Muscle layer of colon (tissue), 2 donors: ENCODE measurements around the gene SLC7A9.
"Not testable (repeated sequence)": the region's sequence is repeated elsewhere in the genome, so short reads cannot be mapped to it uniquely, and the experiment has no call there.

Experiments used
- H3K27ac ChIP-seq: one replicate; pipeline ENCODE4 v1.7.0; 2013; ENCODE audit warnings: low read depth, mild to moderate bottlenecking, low read length, moderate library complexity
- H3K27me3 ChIP-seq, 2 donors: one replicate each; pipeline ENCODE4 v1.7.0; 2013; ENCODE audit warnings: low read length in 2 of 2, mild to moderate bottlenecking in 2 of 2; ENCODE audit not compliant: insufficient read depth in 2 of 2, control insufficient read depth in 1 of 2
- H3K36me3 ChIP-seq: one replicate; pipeline ENCODE4 v1.7.0; 2013; ENCODE audit warnings: mild to moderate bottlenecking, low read length; ENCODE audit not compliant: insufficient read depth
- H3K4me1 ChIP-seq: one replicate; pipeline ENCODE4 v1.7.0; 2013; ENCODE audit warnings: mild to moderate bottlenecking, low read length; ENCODE audit not compliant: insufficient read depth
- H3K4me3 ChIP-seq, 2 donors: one replicate each; pipeline ENCODE4 v1.7.0; 2013; ENCODE audit warnings: low read length in 2 of 2, low read depth in 1 of 2, mild to moderate bottlenecking in 1 of 2, moderate library complexity in 1 of 2
- H3K9ac ChIP-seq: one replicate; pipeline ENCODE4 v1.7.0; 2013; ENCODE audit warnings: low read length
- H3K9me3 ChIP-seq: one replicate; pipeline ENCODE4 v1.7.0; 2013; ENCODE audit warnings: mild to moderate bottlenecking, low read length
- donor health status: abdominal sarcoma.
- donor health status: Adenocarcinoma of cecum.

The SLC7A9 gene

GRCh38 chr19:32901504-32902161 is 32.1 kb upstream of the SLC7A9 start:
- no peaks in the 10 kb centered on the region for H3K4me1 ChIP-seq

GRCh38 chr19:32896516-32897214 is 27.1 kb upstream of the SLC7A9 start:
- Histone ChIP-seq H3K36me3 (peaks cover 10% of the 10 kb centered on the region), H3K4me1 (no peaks in the 10 kb centered on the region), H3K27me3 (no peaks in the 10 kb centered on the region), H3K27ac (no peak overlapping the region), H3K9ac (no peak overlapping the region), H3K9me3 (peaks cover 11% of the 10 kb centered on the region), H3K4me3 (no peak overlapping the region)

More at GRCh38 chr19:32901504-32902161, 32.1 kb upstream of the SLC7A9 start:
- Histone ChIP-seq H3K27ac (no peak overlapping the region), H3K9me3 (no peaks in the 10 kb centered on the region), H3K27me3 (no peaks in the 10 kb centered on the region), H3K36me3 (peaks cover 4% of the 10 kb centered on the region), H3K9ac (no peak overlapping the region), H3K4me3 (no peak overlapping the region)

- Histone ChIP-seq H3K4me3 (no peak overlapping the region), H3K27ac (no peak overlapping the region), H3K9me3 (peaks cover 11% of the 10 kb centered on the region), H3K9ac (no peak overlapping the region), H3K36me3 (peaks cover 17% of the 10 kb centered on the region), H3K27me3 (no peaks in the 10 kb centered on the region), H3K4me1 (no peaks in the 10 kb centered on the region)
These were observed 25.8 kb upstream of the SLC7A9 start for GRCh38 chr19:32895384-32895783.

- H3K36me3 ChIP-seq, result peaks cover 16% of the 10 kb centered on the region
- H3K4me3 ChIP-seq, result no peak overlapping the region
- no peak overlapping the region for H3K27ac ChIP-seq
These were observed 22.0 kb upstream of the SLC7A9 start for GRCh38 chr19:32891609-32892008.

GRCh38 chr19:32890841-32891240 is 21.3 kb upstream of the SLC7A9 start:
- H3K9me3 ChIP-seq, result peaks cover 11% of the 10 kb centered on the region
- no peak overlapping the region for H3K9ac ChIP-seq
- H3K4me1 ChIP-seq, result no peaks in the 10 kb centered on the region
- H3K27ac ChIP-seq, result no peak overlapping the region
- no peaks in the 10 kb centered on the region for H3K27me3 ChIP-seq
- H3K36me3 ChIP-seq, result peaks cover 18% of the 10 kb centered on the region
- H3K4me3 ChIP-seq, result no peak overlapping the region

More at GRCh38 chr19:32891609-32892008, 22.0 kb upstream of the SLC7A9 start:
- Histone ChIP-seq H3K27me3 (no peaks in the 10 kb centered on the region), H3K9ac (no peak overlapping the region), H3K4me1 (no peaks in the 10 kb centered on the region), H3K9me3 (peaks cover 11% of the 10 kb centered on the region)

- peaks cover 18% of the 10 kb centered on the region for H3K36me3 ChIP-seq
- peaks cover 11% of the 10 kb centered on the region for H3K9me3 ChIP-seq
- no peak overlapping the region for H3K27ac ChIP-seq
These were observed 20.8 kb upstream of the SLC7A9 start for GRCh38 chr19:32890326-32890725.

GRCh38 chr19:32889137-32889934 is 19.8 kb upstream of the SLC7A9 start:
- H3K9ac ChIP-seq, result no peak overlapping the region

More at GRCh38 chr19:32890326-32890725, 20.8 kb upstream of the SLC7A9 start:
- H3K4me3 ChIP-seq, result no peak overlapping the region
- no peaks in the 10 kb centered on the region for H3K27me3 ChIP-seq
- no peak overlapping the region for H3K9ac ChIP-seq
- H3K4me1 ChIP-seq, result no peaks in the 10 kb centered on the region

GRCh38 chr19:32887572-32888215 is 18.1 kb upstream of the SLC7A9 start:
- H3K9me3 ChIP-seq, result peaks cover 3% of the 10 kb centered on the region
- no peak overlapping the region for H3K27ac ChIP-seq
- peaks cover 12% of the 10 kb centered on the region for H3K36me3 ChIP-seq

More at GRCh38 chr19:32889137-32889934, 19.8 kb upstream of the SLC7A9 start:
- H3K9me3 ChIP-seq, result peaks cover 11% of the 10 kb centered on the region
- peaks cover 18% of the 10 kb centered on the region for H3K36me3 ChIP-seq
- no peaks in the 10 kb centered on the region for H3K27me3 ChIP-seq
- H3K4me3 ChIP-seq, result no peak overlapping the region
- H3K4me1 ChIP-seq, result no peaks in the 10 kb centered on the region
- H3K27ac ChIP-seq, result no peak overlapping the region

GRCh38 chr19:32886241-32886640 is 16.7 kb upstream of the SLC7A9 start:
- peaks cover 12% of the 10 kb centered on the region for H3K36me3 ChIP-seq
- H3K9ac ChIP-seq, result no peak overlapping the region
- no peaks in the 10 kb centered on the region for H3K9me3 ChIP-seq
- H3K27ac ChIP-seq, result no peak overlapping the region
- H3K4me1 ChIP-seq, result no peaks in the 10 kb centered on the region
- H3K4me3 ChIP-seq, result no peak overlapping the region
- H3K27me3 ChIP-seq, result no peaks in the 10 kb centered on the region

More at GRCh38 chr19:32887572-32888215, 18.1 kb upstream of the SLC7A9 start:
- Histone ChIP-seq H3K9ac (no peak overlapping the region), H3K4me1 (no peaks in the 10 kb centered on the region), H3K4me3 (no peak overlapping the region), H3K27me3 (no peaks in the 10 kb centered on the region)

- H3K27me3 ChIP-seq, H3K27ac ChIP-seq, H3K36me3 ChIP-seq, H3K4me1 ChIP-seq, H3K4me3 ChIP-seq, H3K9ac ChIP-seq, H3K9me3 ChIP-seq: not testable (repeated sequence)
These were observed 15.7 kb upstream of the SLC7A9 start for GRCh38 chr19:32885255-32885654.

GRCh38 chr19:32881766-32882165 is 12.2 kb upstream of the SLC7A9 start:
- H3K4me1 ChIP-seq, result peaks cover 5% of the 10 kb centered on the region
- no peak overlapping the region for H3K27ac ChIP-seq
- H3K36me3 ChIP-seq, result peaks cover 9% of the 10 kb centered on the region
- no peaks in the 10 kb centered on the region for H3K27me3 ChIP-seq
- no peak overlapping the region for H3K9ac ChIP-seq
- no peak overlapping the region for H3K4me3 ChIP-seq
- no peaks in the 10 kb centered on the region for H3K9me3 ChIP-seq
